ENCODE results near the gene EPS8L2.

- TF ChIP-seq POLR2A (IDR thresholded peaks at IDR 0.05) (no peak), POLR2AphosphoS5 (IDR thresholded peaks at IDR 0.05) (no peak)
- TF ChIP-seq, protein P1, sequence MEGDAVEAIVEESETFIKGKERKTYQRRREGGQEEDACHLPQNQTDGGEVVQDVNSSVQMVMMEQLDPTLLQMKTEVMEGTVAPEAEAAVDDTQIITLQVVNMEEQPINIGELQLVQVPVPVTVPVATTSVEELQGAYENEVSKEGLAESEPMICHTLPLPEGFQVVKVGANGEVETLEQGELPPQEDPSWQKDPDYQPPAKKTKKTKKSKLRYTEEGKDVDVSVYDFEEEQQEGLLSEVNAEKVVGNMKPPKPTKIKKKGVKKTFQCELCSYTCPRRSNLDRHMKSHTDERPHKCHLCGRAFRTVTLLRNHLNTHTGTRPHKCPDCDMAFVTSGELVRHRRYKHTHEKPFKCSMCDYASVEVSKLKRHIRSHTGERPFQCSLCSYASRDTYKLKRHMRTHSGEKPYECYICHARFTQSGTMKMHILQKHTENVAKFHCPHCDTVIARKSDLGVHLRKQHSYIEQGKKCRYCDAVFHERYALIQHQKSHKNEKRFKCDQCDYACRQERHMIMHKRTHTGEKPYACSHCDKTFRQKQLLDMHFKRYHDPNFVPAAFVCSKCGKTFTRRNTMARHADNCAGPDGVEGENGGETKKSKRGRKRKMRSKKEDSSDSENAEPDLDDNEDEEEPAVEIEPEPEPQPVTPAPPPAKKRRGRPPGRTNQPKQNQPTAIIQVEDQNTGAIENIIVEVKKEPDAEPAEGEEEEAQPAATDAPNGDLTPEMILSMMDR (IDR thresholded peaks at IDR 0.05 in 8 of 11, conservative IDR thresholded peaks at IDR 0.05 in 3 of 11): no peak
Measured at GRCh38 chr11:657691-658126, 48.3 kb upstream of the EPS8L2 start.

Measured in spleen (tissue), 7 donors.